Measurements from ENCODE around the gene ANKS3. TPM values are rescaled to one million over a fixed set of nuclear protein-coding genes. Genes with fewer than 3 reads are reported as not detected.

Gene ANKS3
- total RNA-seq, 1 experiment from 2014 or later = 25.5 TPM

DNA sequence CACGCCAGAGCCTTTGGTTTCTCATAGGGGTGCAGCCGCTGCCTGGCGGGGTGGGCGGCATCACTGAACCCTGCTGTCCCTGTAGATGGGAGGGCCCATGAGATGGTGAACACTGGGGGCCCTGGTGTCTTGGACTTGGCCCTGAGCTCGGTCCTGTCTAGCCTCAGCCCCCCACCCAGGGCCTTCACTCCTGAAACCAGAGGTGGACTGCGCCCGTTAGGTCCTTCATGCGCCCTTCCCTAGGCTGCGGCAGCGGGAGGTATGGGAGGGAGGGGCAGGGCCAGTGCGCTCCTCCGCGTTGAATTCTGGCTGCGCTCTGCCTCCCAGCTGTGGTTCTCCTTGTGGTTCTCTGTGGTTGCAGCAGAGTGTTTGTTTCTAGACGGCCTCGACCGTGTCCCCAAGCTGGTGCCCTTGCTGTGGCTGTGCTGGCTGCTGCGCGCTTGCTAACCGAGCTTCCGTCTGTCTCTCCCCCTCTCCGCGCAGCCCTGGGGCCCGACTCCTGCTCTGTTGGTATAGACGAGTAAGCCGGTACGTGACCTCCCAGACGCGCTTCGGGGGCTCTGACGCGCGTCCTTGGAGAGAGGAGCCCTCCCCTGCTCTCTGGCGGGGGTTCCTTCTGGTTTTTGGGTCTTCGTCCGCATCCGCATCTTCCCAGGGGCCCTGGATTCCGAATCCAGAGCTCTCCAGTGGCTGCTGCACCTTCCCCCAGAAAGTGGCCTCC lies 48.1 kb downstream of the ANKS3 start:
- ATAC-seq (no peak), DNase-seq (ENCODE audit: low read depth, low spot score) (no peak)
- ChIA-PET RAD21 (ENCODE audit: low non-redundant PET in 1 of 2, low total read pairs in 2 of 2, uncharacterized antibody in 2 of 2, unreplicated experiment in 2 of 2) (no interaction called here), CTCF (no interaction called here), POLR2A (no interaction called here)
- BruUV-seq (replicated peaks) = no TSS peak
- H3K27me3 ChIP-seq (ENCODE audit: insufficient read depth, low read length) = no peaks in the 10 kb centered on the region
- H3K27ac ChIP-seq (ENCODE audit: low read depth, low read length) = no peak overlapping the region
- no peak overlapping the region for H3K4me3 ChIP-seq (replicated peaks in 1 of 2; ENCODE audit: low read depth in 1 of 2, low read length in 2 of 2)
- no peaks in the 10 kb centered on the region for H4K20me1 ChIP-seq (ENCODE audit: insufficient read depth)
- no peaks in the 10 kb centered on the region for H3K79me2 ChIP-seq (ENCODE audit: insufficient read depth, low read length)
- peaks cover 0 to 7% of the 10 kb centered on the region in 2 experiments; a peak in 1 of 4 replicates for H3K36me3 ChIP-seq (ENCODE audit: control insufficient read depth in 1 of 2, insufficient read depth in 2 of 2, low read length in 2 of 2)
- H3K9me3 ChIP-seq (ENCODE audit: control insufficient read depth in 1 of 2, insufficient read depth in 1 of 2, low read depth in 1 of 2, low read length in 2 of 2) = no peaks in the 10 kb centered on the region
- no peaks in the 10 kb centered on the region for H3K9me2 ChIP-seq (ENCODE audit: insufficient read depth)
- intact Hi-C loops (cut with micrococcal nuclease) = no loop called here
- no peaks in the 10 kb centered on the region for H3K4me1 ChIP-seq (ENCODE audit: control insufficient read depth in 1 of 2, insufficient read depth in 2 of 2, low read length in 2 of 2)
- H3K9ac ChIP-seq (ENCODE audit: low read length) = no peak overlapping the region
- H3K4me2 ChIP-seq (ENCODE audit: low read length) = no peak overlapping the region
- TF ChIP-seq CBX3 (IDR thresholded peaks at IDR 0.05; ENCODE audit: low read depth) (no peak), ELF1 (IDR thresholded peaks at IDR 0.05; ENCODE audit: borderline replicate concordance, low read depth) (no peak), POLR2AphosphoS5 (IDR thresholded peaks at IDR 0.05; ENCODE audit: low read depth, low read length) (no peak), FOSL1 (IDR thresholded peaks at IDR 0.05; ENCODE audit: low read depth) (no peak), SP1 (IDR thresholded peaks at IDR 0.05; ENCODE audit: low read depth) (no peak), SIN3A (IDR thresholded peaks at IDR 0.05; ENCODE audit: low read depth) (no peak), YY1 (IDR thresholded peaks at IDR 0.05; ENCODE audit: extremely low read depth, insufficient replicate concordance, low read depth, low read length) (no peak), POLR2A (IDR thresholded peaks at IDR 0.05; ENCODE audit: borderline replicate concordance, extremely low read depth, insufficient read depth, insufficient read length) (no peak), TCF7L2 (IDR thresholded peaks at IDR 0.05; ENCODE audit: borderline replicate concordance, extremely low read depth, insufficient read depth, insufficient read length) (no peak), CEBPB (IDR thresholded peaks at IDR 0.05; ENCODE audit: low read depth) (no peak), EGR1 (IDR thresholded peaks at IDR 0.05; ENCODE audit: low read depth) (no peak)
- TF ChIP-seq, protein P1, sequence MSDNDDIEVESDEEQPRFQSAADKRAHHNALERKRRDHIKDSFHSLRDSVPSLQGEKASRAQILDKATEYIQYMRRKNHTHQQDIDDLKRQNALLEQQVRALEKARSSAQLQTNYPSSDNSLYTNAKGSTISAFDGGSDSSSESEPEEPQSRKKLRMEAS (IDR thresholded peaks at IDR 0.05) = no peak
- TF ChIP-seq, protein P2, sequence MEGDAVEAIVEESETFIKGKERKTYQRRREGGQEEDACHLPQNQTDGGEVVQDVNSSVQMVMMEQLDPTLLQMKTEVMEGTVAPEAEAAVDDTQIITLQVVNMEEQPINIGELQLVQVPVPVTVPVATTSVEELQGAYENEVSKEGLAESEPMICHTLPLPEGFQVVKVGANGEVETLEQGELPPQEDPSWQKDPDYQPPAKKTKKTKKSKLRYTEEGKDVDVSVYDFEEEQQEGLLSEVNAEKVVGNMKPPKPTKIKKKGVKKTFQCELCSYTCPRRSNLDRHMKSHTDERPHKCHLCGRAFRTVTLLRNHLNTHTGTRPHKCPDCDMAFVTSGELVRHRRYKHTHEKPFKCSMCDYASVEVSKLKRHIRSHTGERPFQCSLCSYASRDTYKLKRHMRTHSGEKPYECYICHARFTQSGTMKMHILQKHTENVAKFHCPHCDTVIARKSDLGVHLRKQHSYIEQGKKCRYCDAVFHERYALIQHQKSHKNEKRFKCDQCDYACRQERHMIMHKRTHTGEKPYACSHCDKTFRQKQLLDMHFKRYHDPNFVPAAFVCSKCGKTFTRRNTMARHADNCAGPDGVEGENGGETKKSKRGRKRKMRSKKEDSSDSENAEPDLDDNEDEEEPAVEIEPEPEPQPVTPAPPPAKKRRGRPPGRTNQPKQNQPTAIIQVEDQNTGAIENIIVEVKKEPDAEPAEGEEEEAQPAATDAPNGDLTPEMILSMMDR (IDR thresholded peaks at IDR 0.05 in 2 of 3, conservative IDR thresholded peaks at IDR 0.05 in 1 of 3; ENCODE audit: borderline replicate concordance in 1 of 3, insufficient read depth in 1 of 3, low read depth in 2 of 3, low read length in 2 of 3) = no peak
- TF ChIP-seq, protein P3, sequence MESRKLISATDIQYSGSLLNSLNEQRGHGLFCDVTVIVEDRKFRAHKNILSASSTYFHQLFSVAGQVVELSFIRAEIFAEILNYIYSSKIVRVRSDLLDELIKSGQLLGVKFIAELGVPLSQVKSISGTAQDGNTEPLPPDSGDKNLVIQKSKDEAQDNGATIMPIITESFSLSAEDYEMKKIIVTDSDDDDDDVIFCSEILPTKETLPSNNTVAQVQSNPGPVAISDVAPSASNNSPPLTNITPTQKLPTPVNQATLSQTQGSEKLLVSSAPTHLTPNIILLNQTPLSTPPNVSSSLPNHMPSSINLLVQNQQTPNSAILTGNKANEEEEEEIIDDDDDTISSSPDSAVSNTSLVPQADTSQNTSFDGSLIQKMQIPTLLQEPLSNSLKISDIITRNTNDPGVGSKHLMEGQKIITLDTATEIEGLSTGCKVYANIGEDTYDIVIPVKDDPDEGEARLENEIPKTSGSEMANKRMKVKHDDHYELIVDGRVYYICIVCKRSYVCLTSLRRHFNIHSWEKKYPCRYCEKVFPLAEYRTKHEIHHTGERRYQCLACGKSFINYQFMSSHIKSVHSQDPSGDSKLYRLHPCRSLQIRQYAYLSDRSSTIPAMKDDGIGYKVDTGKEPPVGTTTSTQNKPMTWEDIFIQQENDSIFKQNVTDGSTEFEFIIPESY (IDR thresholded peaks at IDR 0.05; ENCODE audit: extremely low read depth, insufficient replicate concordance, low read length) = no peak
- TF ChIP-seq, protein P4, sequence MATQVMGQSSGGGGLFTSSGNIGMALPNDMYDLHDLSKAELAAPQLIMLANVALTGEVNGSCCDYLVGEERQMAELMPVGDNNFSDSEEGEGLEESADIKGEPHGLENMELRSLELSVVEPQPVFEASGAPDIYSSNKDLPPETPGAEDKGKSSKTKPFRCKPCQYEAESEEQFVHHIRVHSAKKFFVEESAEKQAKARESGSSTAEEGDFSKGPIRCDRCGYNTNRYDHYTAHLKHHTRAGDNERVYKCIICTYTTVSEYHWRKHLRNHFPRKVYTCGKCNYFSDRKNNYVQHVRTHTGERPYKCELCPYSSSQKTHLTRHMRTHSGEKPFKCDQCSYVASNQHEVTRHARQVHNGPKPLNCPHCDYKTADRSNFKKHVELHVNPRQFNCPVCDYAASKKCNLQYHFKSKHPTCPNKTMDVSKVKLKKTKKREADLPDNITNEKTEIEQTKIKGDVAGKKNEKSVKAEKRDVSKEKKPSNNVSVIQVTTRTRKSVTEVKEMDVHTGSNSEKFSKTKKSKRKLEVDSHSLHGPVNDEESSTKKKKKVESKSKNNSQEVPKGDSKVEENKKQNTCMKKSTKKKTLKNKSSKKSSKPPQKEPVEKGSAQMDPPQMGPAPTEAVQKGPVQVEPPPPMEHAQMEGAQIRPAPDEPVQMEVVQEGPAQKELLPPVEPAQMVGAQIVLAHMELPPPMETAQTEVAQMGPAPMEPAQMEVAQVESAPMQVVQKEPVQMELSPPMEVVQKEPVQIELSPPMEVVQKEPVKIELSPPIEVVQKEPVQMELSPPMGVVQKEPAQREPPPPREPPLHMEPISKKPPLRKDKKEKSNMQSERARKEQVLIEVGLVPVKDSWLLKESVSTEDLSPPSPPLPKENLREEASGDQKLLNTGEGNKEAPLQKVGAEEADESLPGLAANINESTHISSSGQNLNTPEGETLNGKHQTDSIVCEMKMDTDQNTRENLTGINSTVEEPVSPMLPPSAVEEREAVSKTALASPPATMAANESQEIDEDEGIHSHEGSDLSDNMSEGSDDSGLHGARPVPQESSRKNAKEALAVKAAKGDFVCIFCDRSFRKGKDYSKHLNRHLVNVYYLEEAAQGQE (IDR thresholded peaks at IDR 0.05; ENCODE audit: low read depth) = no peak
- H2AFZ ChIP-seq (ENCODE audit: low read depth, low read length, poor library complexity, severe bottlenecking) = no peak overlapping the region
